Sigmoid colon (tissue), 3 donors: ENCODE measurements around the gene EHF.

ENCODE experiments used
- CTCF ChIP-seq, 4 experiments: fragments of 450-650 bp in 3 of 4; fragments of 200-600 bp in 1 of 4; IDR thresholded peaks; one replicate each; pipeline ENCODE4 v1.5.1; 2016 to 2019; ENCODE audit warnings: antibody characterized with exemption in 4 of 4, mild to moderate bottlenecking in 3 of 4, moderate library complexity in 2 of 4
- POLR2A ChIP-seq, 2 donors: fragments of 450-650 bp; IDR thresholded peaks; one replicate each; pipeline ENCODE4 v1.6.1; 2016; ENCODE audit warnings: antibody characterized with exemption in 2 of 2, mild to moderate bottlenecking in 2 of 2, moderate library complexity in 2 of 2

- TF ChIP-seq CTCF (IDR thresholded peaks at IDR 0.05) (no peak), POLR2A (IDR thresholded peaks at IDR 0.05) (no peak)
These were observed 51.1 kb downstream of the EHF start for GRCh38 chr11:34671946-34672345.
